GM18951 (cell line): ENCODE data around the gene MRPL39.

Experiments
- POLR2A ChIP-seq: IDR thresholded peaks from 4 replicates; pipeline ENCODE4 v1.6.1; 2011; ENCODE audit warnings: mild to moderate bottlenecking; ENCODE audit not compliant: insufficient read length, insufficient read depth; ENCODE audit errors: extremely low read depth
- in situ Hi-C: fragments of 300-500 bp; cut with MboI; formaldehyde crosslinking; loops from one replicate; pipeline ENCODE4 v1.12.0; 2022; ENCODE audit warnings: low sequenced_read_pairs, mixed read lengths, inconsistent platforms; ENCODE audit not compliant: unreplicated experiment

Gene MRPL39

GRCh38 chr21:25584833-25585676 lies 22.2 kb downstream of the MRPL39 start:
- in situ Hi-C loops = no loop called here

DNA sequence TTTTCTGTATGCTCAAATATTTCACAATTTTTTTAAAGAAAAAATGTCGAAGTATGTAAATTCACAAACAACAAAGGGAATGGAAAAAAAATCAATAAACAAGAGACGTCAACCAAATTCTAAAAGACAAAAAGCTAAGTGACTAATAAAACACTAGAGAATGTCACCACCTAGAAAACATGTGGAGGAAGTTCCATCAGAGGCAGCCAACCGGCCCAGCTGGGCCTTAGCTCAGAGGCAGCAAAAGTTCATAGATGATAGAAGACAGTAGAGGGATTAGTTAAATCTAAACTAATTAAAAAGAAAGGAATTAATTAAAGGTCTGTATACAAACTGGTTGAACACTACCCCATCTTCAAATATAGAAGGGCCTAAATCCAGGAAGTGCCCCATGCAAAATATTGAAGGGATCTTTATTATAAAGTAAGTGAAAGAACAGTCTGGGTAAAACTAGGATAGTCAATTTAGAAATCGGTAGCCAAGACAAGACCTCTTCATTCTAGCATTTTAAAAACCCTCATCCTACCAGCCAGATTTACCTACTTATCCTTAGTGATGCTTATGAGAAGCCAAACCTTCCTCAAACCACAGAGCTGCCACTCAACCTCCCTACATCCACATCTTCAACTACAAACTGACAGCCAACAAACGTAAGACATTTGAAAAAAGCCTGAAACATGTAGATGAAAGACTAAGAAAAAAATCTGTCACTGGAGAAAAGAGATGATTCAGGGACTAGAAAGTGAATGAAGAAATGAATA lies 23.7 kb downstream of the MRPL39 start:
- in situ Hi-C loops = no loop called here
- no peak for TF ChIP-seq POLR2A

More at GRCh38 chr21:25584833-25585676, 22.2 kb downstream of the MRPL39 start:
- no peak for TF ChIP-seq POLR2A

DNA sequence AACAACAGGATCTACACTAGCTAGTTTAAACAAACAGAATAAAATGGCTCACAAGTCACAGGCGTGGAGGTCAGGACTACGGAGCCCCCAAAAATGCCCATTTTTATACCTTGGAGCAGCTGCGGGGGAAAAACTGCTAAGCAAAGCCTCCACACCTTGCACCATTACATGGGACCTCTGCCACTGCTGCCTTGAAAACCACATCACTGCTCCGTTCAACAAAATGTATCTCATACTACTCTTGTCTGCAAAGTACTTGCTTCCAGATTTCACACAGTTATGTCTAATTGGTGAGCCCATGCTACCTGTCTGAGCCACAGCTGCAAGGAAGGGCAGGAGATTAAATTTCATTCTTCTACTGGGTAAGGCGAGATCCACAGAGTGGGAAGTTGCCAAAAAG lies 24.4 kb downstream of the MRPL39 start:
- in situ Hi-C loops = no loop called here
- TF ChIP-seq POLR2A = no peak

DNA sequence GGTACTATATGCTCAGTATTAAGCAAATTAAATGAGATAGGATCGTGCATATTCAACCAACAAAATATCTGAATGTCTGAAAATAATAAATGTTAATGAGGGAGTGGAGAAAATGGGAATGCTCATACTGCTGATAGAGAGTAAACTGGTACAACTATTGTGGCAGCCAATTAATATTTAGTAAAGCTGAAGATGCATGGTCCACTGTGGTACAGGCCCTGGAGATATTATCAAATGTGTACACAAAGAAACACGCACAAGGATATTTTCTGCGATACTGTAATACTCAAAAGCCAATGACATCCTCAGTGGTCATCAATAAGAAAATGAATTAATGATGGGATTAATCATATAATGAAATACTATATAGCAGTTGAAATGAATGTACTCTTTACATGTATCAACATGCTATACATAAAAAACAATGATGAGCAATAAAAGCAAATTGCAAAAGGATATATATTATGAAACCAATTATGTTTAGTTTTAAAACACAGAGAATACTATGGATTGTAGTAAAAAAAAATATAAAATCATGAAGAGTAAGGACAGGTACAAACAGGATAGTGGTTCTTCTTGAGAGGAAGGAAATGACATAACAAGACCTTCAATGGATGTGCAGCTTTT lies 25.0 kb downstream of the MRPL39 start:
- in situ Hi-C loops = no loop called here
- no peak for TF ChIP-seq POLR2A

GRCh38 chr21:25581582-25581981 lies 25.7 kb downstream of the MRPL39 start:
- TF ChIP-seq POLR2A = no peak
- in situ Hi-C loops = no loop called here

- no peak for TF ChIP-seq POLR2A
These were observed 26.4 kb downstream of the MRPL39 start for GRCh38 chr21:25580912-25581260.

DNA sequence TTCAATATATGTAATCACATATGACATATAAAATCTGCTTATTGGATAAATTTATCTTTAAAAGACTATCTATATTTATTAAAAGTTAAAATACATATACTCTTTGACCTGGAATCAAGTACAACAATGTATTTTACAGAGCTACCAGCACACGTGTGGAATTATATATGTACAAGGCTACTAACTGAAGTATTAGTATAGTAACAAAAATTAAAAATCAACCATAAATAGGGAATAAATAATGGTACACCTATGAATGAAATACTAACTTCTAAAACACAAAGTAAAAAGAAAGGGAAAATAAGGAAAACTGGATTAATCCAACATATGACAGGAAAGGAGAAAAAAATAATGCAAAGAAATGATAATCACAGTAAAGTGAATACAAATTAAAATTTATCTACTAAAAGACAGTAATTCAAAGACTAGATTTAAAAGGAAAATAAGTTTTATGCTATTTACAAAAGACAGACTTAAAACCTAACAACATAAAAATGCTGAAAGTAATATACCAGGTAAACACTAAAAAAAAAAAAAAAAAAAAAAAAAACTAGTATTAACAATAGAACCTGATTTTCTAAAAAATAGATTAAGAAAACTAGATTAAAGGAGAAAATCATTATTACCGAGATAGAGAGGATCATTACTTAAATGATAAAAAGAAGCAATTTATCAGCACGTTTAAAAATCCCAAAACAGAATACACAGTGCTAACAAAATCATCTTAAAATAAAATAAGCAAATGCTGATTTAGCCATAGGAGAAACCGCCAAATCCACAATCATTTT lies 27.9 kb downstream of the MRPL39 start:
- TF ChIP-seq POLR2A = no peak
- in situ Hi-C loops = no loop called here

More at GRCh38 chr21:25580912-25581260, 26.4 kb downstream of the MRPL39 start:
- in situ Hi-C loops = no loop called here

- no peak for TF ChIP-seq POLR2A
- in situ Hi-C loops = no loop called here
These were observed 29.0 kb downstream of the MRPL39 start for GRCh38 chr21:25578056-25578961.

- in situ Hi-C loops = no loop called here
- no peak for TF ChIP-seq POLR2A
These were observed 29.7 kb downstream of the MRPL39 start for GRCh38 chr21:25577424-25578055.

GRCh38 chr21:25573409-25574206 lies 33.7 kb downstream of the MRPL39 start:
- in situ Hi-C loops = no loop called here

DNA sequence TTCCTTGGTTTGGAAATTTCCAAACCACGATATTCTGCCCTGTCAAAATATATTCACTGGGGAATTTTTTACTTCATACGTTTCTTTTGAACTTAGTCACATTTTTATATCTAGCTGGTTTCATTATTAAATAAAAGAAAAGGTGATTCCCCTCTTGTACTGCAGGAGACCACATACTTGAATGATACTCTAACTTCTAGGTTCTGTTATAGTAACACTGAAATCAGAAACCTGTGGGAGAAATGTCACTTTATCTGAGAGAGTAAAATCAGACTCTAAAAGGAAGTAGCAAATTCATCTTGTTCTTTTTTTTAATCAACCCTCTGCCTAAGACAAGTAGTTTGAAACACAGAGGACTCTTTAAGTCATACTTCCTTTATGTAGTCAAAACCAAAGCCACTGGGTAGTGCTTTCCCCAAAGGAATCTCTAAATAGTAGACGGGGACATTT lies 34.4 kb downstream of the MRPL39 start:
- no peak for TF ChIP-seq POLR2A
- in situ Hi-C loops = no loop called here

More at GRCh38 chr21:25573409-25574206, 33.7 kb downstream of the MRPL39 start:
- no peak for TF ChIP-seq POLR2A
